ENCODE results near the gene RCOR1. TPM values are rescaled to one million over a fixed set of nuclear protein-coding genes. Genes with fewer than 3 reads are reported as not detected.

The RCOR1 gene
- total and polyA plus RNA-seq, 9 donors: 7.2 to 22.3 (median 18.3) TPM

GRCh38 chr14:102711946-102712345 lies 119.5 kb downstream of the RCOR1 start:
- no peaks in the 10 kb centered on the region for H3K27me3 ChIP-seq
- H3K9me3 ChIP-seq: no peaks in the 10 kb centered on the region
- no peak overlapping the region for H3K4me3 ChIP-seq
- H3K36me3 ChIP-seq: no peaks in the 10 kb centered on the region
- H3K27ac ChIP-seq: no peak overlapping the region
- WGBS, 3 donors: 71 to 82% (median 74%) methylated on average over 3 of the region's 3 CpGs
- TF ChIP-seq POLR2A (IDR thresholded peaks at IDR 0.05): no peak
- TF ChIP-seq EP300 (IDR thresholded peaks at IDR 0.05): no peak
- no peak for TF ChIP-seq CTCF (IDR thresholded peaks at IDR 0.05)
- intact Hi-C loops (cut with DNase I): no loop called here
- H3K4me1 ChIP-seq (ENCODE audit: insufficient read depth): no peaks in the 10 kb centered on the region
- no peak for DNase-seq

GRCh38 chr14:102717276-102717675 lies 124.8 kb downstream of the RCOR1 start:
- no peaks in the 10 kb centered on the region for H3K27me3 ChIP-seq
- no peak for DNase-seq
- no peak overlapping the region for H3K27ac ChIP-seq
- TF ChIP-seq POLR2A (IDR thresholded peaks at IDR 0.05) (no peak), CTCF (IDR thresholded peaks at IDR 0.05) (no peak), EP300 (IDR thresholded peaks at IDR 0.05) (no peak)
- no peak overlapping the region for H3K4me3 ChIP-seq
- intact Hi-C loops (cut with DNase I): no loop called here
- WGBS, 3 donors: 70 to 76% (median 74%) methylated on average over 5 of the region's 5 CpGs
- H3K36me3 ChIP-seq: no peaks in the 10 kb centered on the region
- no peaks in the 10 kb centered on the region for H3K9me3 ChIP-seq
- no peaks in the 10 kb centered on the region for H3K4me1 ChIP-seq (ENCODE audit: insufficient read depth)

- 95 to 100% (median 97%) methylated on average over 4 of the region's 4 CpGs for WGBS, 3 donors
- TF ChIP-seq POLR2A (IDR thresholded peaks at IDR 0.05): no peak
- no peak for TF ChIP-seq CTCF (IDR thresholded peaks at IDR 0.05)
- TF ChIP-seq EP300 (IDR thresholded peaks at IDR 0.05): no peak
- no peaks in the 10 kb centered on the region for H3K4me1 ChIP-seq (ENCODE audit: insufficient read depth)
- intact Hi-C loops (cut with DNase I): no loop called here
- no peaks in the 10 kb centered on the region for H3K36me3 ChIP-seq
- DNase-seq: no peak
- no peak overlapping the region for H3K27ac ChIP-seq
- no peaks in the 10 kb centered on the region for H3K9me3 ChIP-seq
- no peak overlapping the region for H3K4me3 ChIP-seq
- H3K27me3 ChIP-seq: no peaks in the 10 kb centered on the region
These were observed 130.2 kb downstream of the RCOR1 start for GRCh38 chr14:102722646-102723045.

GRCh38 chr14:102723650-102724049 lies 131.2 kb downstream of the RCOR1 start:
- Histone ChIP-seq H3K9me3 (no peaks in the 10 kb centered on the region), H3K27ac (no peak overlapping the region), H3K27me3 (no peaks in the 10 kb centered on the region), H3K36me3 (no peaks in the 10 kb centered on the region), H3K4me1 (ENCODE audit: insufficient read depth) (no peaks in the 10 kb centered on the region), H3K4me3 (no peak overlapping the region)
- intact Hi-C loops (cut with DNase I): no loop called here
- 96 to 98% (median 98%) methylated on average over 5 of the region's 5 CpGs for WGBS, 3 donors
- no peak for TF ChIP-seq CTCF (IDR thresholded peaks at IDR 0.05)
- TF ChIP-seq EP300 (IDR thresholded peaks at IDR 0.05): no peak
- no peak for TF ChIP-seq POLR2A (IDR thresholded peaks at IDR 0.05)
- DNase-seq: no peak

Measured in ovary (tissue), 9 donors.